Vagina (tissue), 2 donors: ENCODE results near the gene CARD6.
"Not testable (repeated sequence)": the region's sequence is repeated elsewhere in the genome, so short reads cannot be mapped to it uniquely, and the experiment has no call there.

Experiments used
- POLR2A ChIP-seq, 2 donors: fragments of 450-650 bp; IDR thresholded peaks; one replicate each; pipeline ENCODE4 v1.6.1; 2017; ENCODE audit warnings: antibody characterized with exemption in 2 of 2, mild to moderate bottlenecking in 2 of 2, moderate library complexity in 2 of 2
- POLR2AphosphoS5 ChIP-seq, 2 donors: sonication (generic); formaldehyde crosslinking; IDR thresholded peaks; one replicate each; pipeline ENCODE4 v1.9.0; 2017; ENCODE audit warnings: antibody characterized with exemption in 2 of 2, mild to moderate bottlenecking in 2 of 2, low read depth in 1 of 2; ENCODE audit not compliant: insufficient read depth in 1 of 2
- TF ChIP-seq, protein P1 (sequence below), 3 experiments: fragments of 450-650 bp in 2 of 3; fragments of 200-600 bp in 1 of 3; sonication (generic) in 1 of 3; IDR thresholded peaks; one replicate each; pipeline ENCODE4 v1.5.1; 2017 to 2019; ENCODE audit warnings: antibody characterized with exemption in 3 of 3, mild to moderate bottlenecking in 2 of 3, moderate library complexity in 2 of 3

DNA sequence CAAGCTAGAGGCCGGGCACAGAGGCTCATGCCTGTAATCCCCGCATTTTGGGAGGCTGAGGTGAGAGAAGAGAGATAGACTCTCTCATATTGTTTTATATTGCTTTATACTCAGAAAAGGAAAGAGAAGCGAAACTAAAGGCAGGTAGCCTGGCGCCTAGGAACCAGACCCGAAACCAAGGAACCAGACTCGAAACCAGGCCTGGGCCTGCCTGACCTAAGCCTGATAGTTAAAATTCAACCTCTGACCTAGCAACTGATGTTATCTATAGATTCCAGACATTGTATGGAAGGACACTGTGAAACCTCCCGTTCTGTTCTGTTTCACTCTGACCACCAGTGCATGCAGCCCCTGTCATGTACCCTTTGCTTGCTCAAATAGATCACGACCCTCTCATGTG lies 31.1 kb downstream of the CARD6 start:
- TF ChIP-seq, protein P1, sequence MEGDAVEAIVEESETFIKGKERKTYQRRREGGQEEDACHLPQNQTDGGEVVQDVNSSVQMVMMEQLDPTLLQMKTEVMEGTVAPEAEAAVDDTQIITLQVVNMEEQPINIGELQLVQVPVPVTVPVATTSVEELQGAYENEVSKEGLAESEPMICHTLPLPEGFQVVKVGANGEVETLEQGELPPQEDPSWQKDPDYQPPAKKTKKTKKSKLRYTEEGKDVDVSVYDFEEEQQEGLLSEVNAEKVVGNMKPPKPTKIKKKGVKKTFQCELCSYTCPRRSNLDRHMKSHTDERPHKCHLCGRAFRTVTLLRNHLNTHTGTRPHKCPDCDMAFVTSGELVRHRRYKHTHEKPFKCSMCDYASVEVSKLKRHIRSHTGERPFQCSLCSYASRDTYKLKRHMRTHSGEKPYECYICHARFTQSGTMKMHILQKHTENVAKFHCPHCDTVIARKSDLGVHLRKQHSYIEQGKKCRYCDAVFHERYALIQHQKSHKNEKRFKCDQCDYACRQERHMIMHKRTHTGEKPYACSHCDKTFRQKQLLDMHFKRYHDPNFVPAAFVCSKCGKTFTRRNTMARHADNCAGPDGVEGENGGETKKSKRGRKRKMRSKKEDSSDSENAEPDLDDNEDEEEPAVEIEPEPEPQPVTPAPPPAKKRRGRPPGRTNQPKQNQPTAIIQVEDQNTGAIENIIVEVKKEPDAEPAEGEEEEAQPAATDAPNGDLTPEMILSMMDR (IDR thresholded peaks at IDR 0.05), result not testable (repeated sequence)
- not testable (repeated sequence) for TF ChIP-seq POLR2A (IDR thresholded peaks at IDR 0.05); POLR2AphosphoS5 (IDR thresholded peaks at IDR 0.05; ENCODE audit: insufficient read depth in 1 of 2, low read depth in 1 of 2)
